Brain microvascular endothelial cell (primary cell): Measurements from ENCODE around the gene NLRC5.
"Not testable (repeated sequence)": the region's sequence is repeated elsewhere in the genome, so short reads cannot be mapped to it uniquely, and the experiment has no call there.

Experiments used
- DNase-seq: peaks from one replicate; pipeline ENCODE4 v3.0.0-alpha.2; 2020
- H3K27ac ChIP-seq: fragments of 250-450 bp; sonication (Bioruptor Pico); 2 replicates; pipeline ENCODE4 v1.5.1; 2020; ENCODE audit warnings: mild to moderate bottlenecking, moderate library complexity
- H3K27me3 ChIP-seq: fragments of 250-450 bp; sonication (Bioruptor Pico); replicated peaks from 2 replicates; pipeline ENCODE4 v1.5.1; 2020; ENCODE audit warnings: mild to moderate bottlenecking
- H3K36me3 ChIP-seq: fragments of 250-450 bp; sonication (Bioruptor Pico); replicated peaks from 2 replicates; pipeline ENCODE4 v1.5.1; 2020; ENCODE audit warnings: mild to moderate bottlenecking
- H3K4me3 ChIP-seq: 2 replicates; pipeline ENCODE4 v1.5.1; 2011; ENCODE audit warnings: low read depth, mild to moderate bottlenecking, control low read depth, low read length, moderate library complexity
- in situ Hi-C: cut with HindIII; loops from 2 replicates; pipeline ENCODE4 v1.10.0; 2017; ENCODE audit warnings: low sequenced_read_pairs, low pct_ligation_motif_present
- TF ChIP-seq, protein P1 (sequence below): IDR thresholded peaks from 2 replicates; pipeline ENCODE4 v1.5.1; 2011; ENCODE audit warnings: low read depth, mild to moderate bottlenecking, moderate library complexity, low read length, control low read depth, inconsistent platforms; ENCODE audit errors: missing control alignments

NLRC5 gene

DNA sequence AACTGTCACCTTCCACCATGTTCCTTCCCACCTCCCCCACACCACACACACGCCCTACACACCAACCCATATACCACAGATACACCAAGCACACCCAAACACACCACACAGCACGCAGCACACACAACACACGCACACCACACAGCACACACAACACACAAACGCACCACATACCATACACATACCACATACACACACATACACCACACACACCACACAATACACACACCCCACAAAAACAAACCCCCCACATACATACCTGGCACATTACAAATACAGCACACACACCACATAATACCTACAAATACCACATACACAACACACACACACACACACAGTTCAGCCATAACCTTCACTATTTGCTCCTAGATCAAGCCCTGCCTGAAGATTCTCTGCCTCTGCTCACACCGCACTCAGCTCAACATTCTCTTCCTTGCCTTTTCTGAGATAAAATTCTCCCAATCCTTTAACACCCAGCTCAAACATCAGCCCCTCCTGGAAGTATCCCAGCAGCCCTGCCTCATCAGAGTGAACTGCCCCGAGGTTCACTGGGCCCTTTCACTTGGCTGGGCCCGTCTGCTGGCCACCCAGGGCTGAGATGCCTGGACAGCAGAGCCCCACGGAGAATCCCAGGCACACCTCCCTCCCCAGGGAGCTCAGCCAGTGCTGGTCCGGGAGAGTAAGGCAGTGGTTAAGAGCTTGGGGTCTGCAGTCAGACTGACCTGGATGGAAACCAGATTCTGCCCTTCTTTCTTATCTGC, 71.1 kb downstream of the NLRC5 start:
- DNase-seq = no peak
- peaks cover 2% of the 10 kb centered on the region for H3K36me3 ChIP-seq
- H3K27ac ChIP-seq = no peak overlapping the region
- TF ChIP-seq, protein P1, sequence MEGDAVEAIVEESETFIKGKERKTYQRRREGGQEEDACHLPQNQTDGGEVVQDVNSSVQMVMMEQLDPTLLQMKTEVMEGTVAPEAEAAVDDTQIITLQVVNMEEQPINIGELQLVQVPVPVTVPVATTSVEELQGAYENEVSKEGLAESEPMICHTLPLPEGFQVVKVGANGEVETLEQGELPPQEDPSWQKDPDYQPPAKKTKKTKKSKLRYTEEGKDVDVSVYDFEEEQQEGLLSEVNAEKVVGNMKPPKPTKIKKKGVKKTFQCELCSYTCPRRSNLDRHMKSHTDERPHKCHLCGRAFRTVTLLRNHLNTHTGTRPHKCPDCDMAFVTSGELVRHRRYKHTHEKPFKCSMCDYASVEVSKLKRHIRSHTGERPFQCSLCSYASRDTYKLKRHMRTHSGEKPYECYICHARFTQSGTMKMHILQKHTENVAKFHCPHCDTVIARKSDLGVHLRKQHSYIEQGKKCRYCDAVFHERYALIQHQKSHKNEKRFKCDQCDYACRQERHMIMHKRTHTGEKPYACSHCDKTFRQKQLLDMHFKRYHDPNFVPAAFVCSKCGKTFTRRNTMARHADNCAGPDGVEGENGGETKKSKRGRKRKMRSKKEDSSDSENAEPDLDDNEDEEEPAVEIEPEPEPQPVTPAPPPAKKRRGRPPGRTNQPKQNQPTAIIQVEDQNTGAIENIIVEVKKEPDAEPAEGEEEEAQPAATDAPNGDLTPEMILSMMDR = no peak
- no peak overlapping the region for H3K4me3 ChIP-seq
- no peaks in the 10 kb centered on the region for H3K27me3 ChIP-seq
- in situ Hi-C loops = no loop called here

DNA sequence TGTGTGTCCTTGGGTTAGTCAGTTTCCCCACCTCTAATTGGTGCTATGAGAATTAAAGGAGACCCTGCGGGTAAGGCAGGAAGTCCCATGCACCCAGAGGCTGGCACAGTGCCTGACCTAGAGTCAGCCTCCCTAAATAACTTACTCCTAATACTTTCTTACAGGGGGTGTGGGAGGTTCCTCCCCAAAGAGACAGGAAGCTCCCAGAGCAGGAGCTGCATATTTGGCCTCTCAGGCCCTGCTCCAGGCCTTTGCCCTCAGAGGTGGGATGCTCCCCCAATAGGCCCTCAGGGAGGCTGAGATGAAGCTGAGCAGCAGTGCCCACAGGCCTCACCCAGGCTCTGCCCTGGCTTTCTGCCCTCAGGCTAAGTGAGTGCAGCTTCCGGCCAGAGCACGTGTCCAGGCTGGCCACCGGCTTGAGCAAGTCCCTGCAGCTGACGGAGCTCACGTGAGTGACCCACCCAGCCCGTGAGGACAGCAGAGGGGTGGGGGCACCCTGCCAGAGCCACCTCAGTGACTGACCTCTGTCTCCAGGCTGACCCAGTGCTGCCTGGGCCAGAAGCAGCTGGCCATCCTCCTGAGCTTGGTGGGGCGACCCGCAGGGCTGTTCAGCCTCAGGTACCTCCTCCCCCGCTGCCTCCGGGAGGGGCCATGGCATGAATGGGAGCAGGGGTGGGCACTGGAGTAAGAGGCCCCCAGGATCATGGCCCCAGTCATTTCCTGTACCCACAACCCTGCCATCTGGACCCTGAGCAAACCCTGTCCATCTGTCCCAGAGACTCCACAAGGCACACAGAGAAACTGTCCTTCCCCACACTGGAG, 71.9 kb downstream of the NLRC5 start:
- Histone ChIP-seq H3K27me3 (no peaks in the 10 kb centered on the region), H3K27ac (no peak overlapping the region), H3K4me3 (no peak overlapping the region), H3K36me3 (peaks cover 2% of the 10 kb centered on the region)
- no peak for DNase-seq
- in situ Hi-C loops = no loop called here
- TF ChIP-seq, protein P1 = no peak

DNA sequence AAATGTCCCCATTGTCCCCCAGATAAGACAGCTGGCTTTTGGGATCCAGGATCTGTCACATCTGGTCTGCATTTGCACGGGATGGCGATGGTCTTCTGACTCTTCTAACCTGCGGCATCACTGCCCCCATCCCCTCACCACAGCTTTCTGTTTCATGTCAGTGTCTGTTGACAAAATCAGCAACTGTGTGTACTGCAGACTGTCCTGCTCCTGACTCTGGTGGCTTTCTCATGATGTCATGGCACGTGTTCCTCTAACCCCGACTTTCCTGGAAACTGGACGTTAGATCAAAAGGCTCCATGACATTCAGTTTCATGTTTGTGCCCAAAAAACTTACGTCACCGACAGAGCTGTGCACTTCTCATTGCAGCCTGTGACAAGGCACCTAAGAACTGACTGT, 73.0 kb downstream of the NLRC5 start:
- Histone ChIP-seq H3K27ac (no peak overlapping the region), H3K27me3 (no peaks in the 10 kb centered on the region), H3K4me3 (no peak overlapping the region), H3K36me3 (peaks cover 2% of the 10 kb centered on the region)
- in situ Hi-C loops = no loop called here
- DNase-seq = no peak
- TF ChIP-seq, protein P1 = no peak

DNA sequence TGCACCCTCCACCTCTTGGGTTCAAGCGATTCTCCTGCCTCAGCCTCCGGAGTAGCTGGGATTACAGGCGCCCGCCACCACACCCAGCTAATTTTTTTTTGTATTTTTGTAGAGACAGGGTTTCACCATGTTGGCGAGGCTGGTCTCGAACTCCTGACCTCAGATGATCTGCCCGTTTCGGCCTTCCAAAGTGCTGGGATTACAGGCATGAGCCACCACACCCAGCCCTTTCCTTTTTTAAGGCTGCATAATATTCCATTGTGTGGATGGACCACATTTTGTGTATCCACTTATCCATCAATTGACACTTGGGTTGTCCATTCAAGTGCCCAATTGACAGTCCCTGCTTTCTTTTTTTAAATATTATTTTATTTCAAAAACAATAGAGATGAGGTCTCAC, 73.8 kb downstream of the NLRC5 start:
- H3K4me3 ChIP-seq, in situ Hi-C loops, H3K36me3 ChIP-seq, DNase-seq, H3K27me3 ChIP-seq, H3K27ac ChIP-seq: not testable (repeated sequence)

DNA sequence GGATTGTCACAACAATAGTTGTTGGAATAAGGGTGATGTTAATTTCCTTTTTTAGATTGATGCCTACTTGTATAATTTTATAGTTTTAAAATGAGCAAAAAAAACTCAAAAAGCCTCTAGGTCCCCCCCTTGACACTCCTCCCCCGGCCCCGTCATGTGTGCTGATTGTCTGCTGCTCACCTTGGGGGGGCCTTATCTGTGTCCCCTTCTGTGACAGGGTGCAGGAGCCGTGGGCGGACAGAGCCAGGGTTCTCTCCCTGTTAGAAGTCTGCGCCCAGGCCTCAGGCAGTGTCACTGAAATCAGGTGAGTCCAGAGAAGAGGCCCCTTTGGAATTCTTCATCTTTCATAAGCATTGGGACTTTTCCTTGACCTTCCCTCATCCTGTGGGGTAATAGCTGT, 75.6 kb downstream of the NLRC5 start:
- Histone ChIP-seq H3K27me3 (no peaks in the 10 kb centered on the region), H3K4me3 (no peak overlapping the region), H3K36me3 (no peaks in the 10 kb centered on the region), H3K27ac (no peak overlapping the region)
- in situ Hi-C loops = no loop called here
- no peak for DNase-seq
- TF ChIP-seq, protein P1 = no peak

DNA sequence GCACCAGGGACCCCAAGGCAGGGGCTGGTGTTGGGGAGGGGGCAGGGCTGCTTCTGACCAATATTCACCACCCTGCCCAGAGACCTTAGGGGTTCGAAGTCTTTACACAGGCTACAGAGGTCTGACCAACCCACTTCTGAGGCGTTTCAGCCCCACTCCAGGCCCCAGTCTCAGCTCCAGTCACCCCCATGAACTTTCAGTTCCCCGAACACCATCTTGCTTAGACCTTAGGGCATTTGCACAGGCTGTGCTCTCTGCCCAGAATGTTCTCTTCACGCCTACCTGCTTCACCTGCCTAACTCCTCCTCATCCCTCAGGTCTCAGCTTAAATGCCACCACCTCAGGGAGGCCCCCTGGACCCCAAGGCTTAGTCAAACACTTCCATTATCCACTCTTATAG, 77.3 kb downstream of the NLRC5 start:
- no peaks in the 10 kb centered on the region for H3K36me3 ChIP-seq
- no peak for DNase-seq
- in situ Hi-C loops = no loop called here
- H3K27me3 ChIP-seq = no peaks in the 10 kb centered on the region
- TF ChIP-seq, protein P1 = no peak
- H3K4me3 ChIP-seq = no peak overlapping the region
- H3K27ac ChIP-seq = no peak overlapping the region
